PFSK-1 (cell line): ENCODE measurements around the gene ATXN1.

Experiments used
- FOXP2 ChIP-seq: optimal IDR thresholded peaks from 2 replicates; pipeline ENCODE3; 2011; ENCODE audit warnings: borderline replicate concordance, control low read depth, inconsistent platforms; ENCODE audit not compliant: insufficient read depth; ENCODE audit errors: extremely low read length, extremely low read depth
- POLR2AphosphoS5 ChIP-seq: IDR thresholded peaks from 2 replicates; pipeline ENCODE4 v1.6.1; 2012; ENCODE audit warnings: low read depth, mild to moderate bottlenecking, control low read depth, low read length, moderate library complexity
- SIN3A ChIP-seq: IDR thresholded peaks from 2 replicates; pipeline ENCODE4 v1.6.1; 2012; ENCODE audit warnings: mild to moderate bottlenecking, low read length, moderate library complexity, borderline replicate concordance; ENCODE audit not compliant: insufficient read depth
- TAF1 ChIP-seq: IDR thresholded peaks from 2 replicates; pipeline ENCODE4 v1.6.1; 2012; ENCODE audit warnings: low read length, control low read depth, borderline replicate concordance; ENCODE audit not compliant: insufficient read depth

DNA sequence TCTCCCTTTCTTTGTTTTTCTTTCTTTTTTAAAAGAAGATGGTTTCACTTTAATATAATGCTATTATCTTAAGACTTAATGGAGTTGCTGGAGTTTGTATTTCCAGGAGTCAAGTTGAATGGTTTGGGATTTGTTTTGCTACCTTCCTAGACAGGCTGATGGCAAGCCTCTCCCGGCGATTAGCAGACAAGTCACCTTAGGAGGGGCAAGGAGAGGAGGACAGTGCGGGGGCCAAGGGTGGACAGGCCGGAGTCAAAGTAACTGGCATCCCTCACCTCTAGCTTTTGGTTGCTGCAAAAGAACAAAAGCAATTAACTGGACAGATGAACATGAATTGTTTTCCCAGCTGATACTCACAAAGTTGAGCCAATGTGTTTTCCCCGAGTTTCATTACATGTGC is 465.8 kb downstream of the ATXN1 start:
- no peak for TF ChIP-seq POLR2AphosphoS5
- TF ChIP-seq SIN3A: no peak
- TF ChIP-seq TAF1: no peak
- no peak for TF ChIP-seq FOXP2
